HepG2 (cell line): ENCODE data around the gene SPEM2. TPM values are rescaled to one million over a fixed set of nuclear protein-coding genes. Genes with fewer than 3 reads are reported as not detected.
A peak's percentile ranks its signal among the peaks of the same experiment; 100 is the strongest.

Source experiments
- AGO2 ChIP-seq: fragments of 200-400 bp; formaldehyde crosslinking; optimal IDR thresholded peaks from 2 replicates; pipeline ENCODE3; 2017; ENCODE audit warnings: mild to moderate bottlenecking, low read depth, low read length, moderate library complexity
- BATF2 ChIP-seq: sonication (generic); formaldehyde crosslinking; IDR thresholded peaks from 2 replicates; pipeline ENCODE4 v1.8.0; 2022; ENCODE audit warnings: mild to moderate bottlenecking, missing genetic modification reagents, moderate library complexity
- GTF3A ChIP-seq: sonication (generic); formaldehyde crosslinking; conservative IDR thresholded peaks from 2 replicates; pipeline ENCODE4 v1.4.0; 2020; ENCODE audit warnings: mild to moderate bottlenecking, missing genetic modification reagents
- HHEX ChIP-seq: IDR thresholded peaks from 2 replicates; pipeline ENCODE4 v1.6.1; 2016; ENCODE audit warnings: control low read depth
- HINFP ChIP-seq: sonication (generic); formaldehyde crosslinking; IDR thresholded peaks from 2 replicates; pipeline ENCODE4 v1.4.0; 2020; ENCODE audit warnings: low read depth, mild to moderate bottlenecking, missing genetic modification reagents
- HNRNPL ChIP-seq: fragments of 200-400 bp; formaldehyde crosslinking; IDR thresholded peaks from 2 replicates; pipeline ENCODE4 v1.6.1; 2017; ENCODE audit warnings: mild to moderate bottlenecking, low read depth, low read length
- KDM5B ChIP-seq: sonication (generic); formaldehyde crosslinking; IDR thresholded peaks from 2 replicates; pipeline ENCODE4 v1.4.0; 2020; ENCODE audit warnings: missing genetic modification reagents, mild to moderate bottlenecking, borderline replicate concordance
- NBN ChIP-seq: fragments of 450-650 bp; conservative IDR thresholded peaks from 2 replicates; pipeline ENCODE4 v1.6.1; 2017
- RBFOX2 ChIP-seq: fragments of 200-400 bp; formaldehyde crosslinking; IDR thresholded peaks from 2 replicates; pipeline ENCODE4 v1.6.1; 2017; ENCODE audit warnings: low read depth, mild to moderate bottlenecking, low read length
- RBM22 ChIP-seq: fragments of 200-400 bp; formaldehyde crosslinking; optimal IDR thresholded peaks from 2 replicates; pipeline ENCODE3; 2017; ENCODE audit warnings: mild to moderate bottlenecking, low read length, moderate library complexity
- ZBTB7A ChIP-seq: sonication (generic); formaldehyde crosslinking; IDR thresholded peaks from 2 replicates; pipeline ENCODE4 v1.8.0; 2022; ENCODE audit warnings: mild to moderate bottlenecking, missing genetic modification reagents
- ZNF136 ChIP-seq: sonication (generic); formaldehyde crosslinking; IDR thresholded peaks from 2 replicates; pipeline ENCODE4 v1.8.1; 2022; ENCODE audit warnings: low read depth, mild to moderate bottlenecking, moderate library complexity, missing genetic modification reagents
- ZNF142 ChIP-seq: sonication (generic); formaldehyde crosslinking; IDR thresholded peaks from 2 replicates; pipeline ENCODE4 v1.4.0; 2020; ENCODE audit warnings: missing genetic modification reagents
- ZNF577 ChIP-seq: sonication (generic); formaldehyde crosslinking; IDR thresholded peaks from 2 replicates; pipeline ENCODE4 v1.4.0; 2020; ENCODE audit warnings: mild to moderate bottlenecking, low read depth, missing genetic modification reagents, borderline replicate concordance
- ZNF609 ChIP-seq: sonication (generic); formaldehyde crosslinking; IDR thresholded peaks from 2 replicates; pipeline ENCODE4 v1.4.0; 2020; ENCODE audit warnings: mild to moderate bottlenecking, missing genetic modification reagents, borderline replicate concordance
- ZNF761 ChIP-seq: sonication (generic); formaldehyde crosslinking; conservative IDR thresholded peaks from 2 replicates; pipeline ENCODE4 v1.4.0; 2020; ENCODE audit warnings: mild to moderate bottlenecking, missing genetic modification reagents
- polyA plus RNA-seq, 8 experiments: library from polyadenylated mRNA; depleted of rRNA in 3 of 8; stranded (reverse) in 7 of 8; unstranded in 1 of 8; fragments of >200 nt; fragmentation: Illumina TruSeq in 4 of 8; extraction: Trizol in 4 of 8; gene quantifications; 2 replicates each; pipeline versions ENCODE4 v1.2.1 to v1.2.3, GENCODE V29; 2011 to 2016; ENCODE audit warnings: low read depth in 4 of 8, missing spikeins in 1 of 8, mixed read lengths in 1 of 8; ENCODE audit not compliant: insufficient read depth in 1 of 8
- total RNA-seq, 5 experiments: library from RNA; depleted of rRNA; stranded (reverse); fragments of >200 nt; fragmentation: Illumina TruSeq; extraction: Trizol; gene quantifications; 2 replicates each; pipeline ENCODE4 v1.2.3, GENCODE V29; 2016; ENCODE audit warnings: low read depth in 1 of 5

SPEM2 gene
- total and polyA plus RNA-seq, 2 of the 13 experiments (the other 11 are each of a cell fraction or from before 2014, with no cell fraction given): not detected

GRCh38 chr17:7462474-7463371 is 37.3 kb downstream of the SPEM2 start (continued):
- TF ChIP-seq ZNF142 (no peak), AGO2 (peak; percentile 57), KDM5B (CRISPR knock-in tag) (no peak), ZNF609 (CRISPR knock-in tag) (no peak), GTF3A (CRISPR knock-in tag) (no peak), HNRNPL (0 out of 2 replicates have a peak, but pooled peaks have one; percentile 32), NBN (no peak), HINFP (CRISPR knock-in tag) (no peak), BATF2 (CRISPR knock-in tag) (no peak), RBFOX2 (no peak), HHEX (CRISPR knock-in tag) (no peak), ZNF577 (CRISPR knock-in tag) (no peak), RBM22 (peak; percentile 65), ZBTB7A (CRISPR knock-in tag) (no peak), ZNF136 (CRISPR knock-in tag) (no peak), ZNF761 (CRISPR knock-in tag) (no peak)
